ENCODE data around the gene SETSIP. TPM values are rescaled to one million over a fixed set of nuclear protein-coding genes. Genes with fewer than 3 reads are reported as not detected.
"Not testable (repeated sequence)": the region's sequence is repeated elsewhere in the genome, so short reads cannot be mapped to it uniquely, and the experiment has no call there.

Gene SETSIP
- total RNA-seq, 1 donor from 2014 or later: not detected

GRCh38 chr1:92065042-92065441, 10.2 kb downstream of the SETSIP start:
- intact Hi-C loops (cut with micrococcal nuclease): no loop called here

DNA sequence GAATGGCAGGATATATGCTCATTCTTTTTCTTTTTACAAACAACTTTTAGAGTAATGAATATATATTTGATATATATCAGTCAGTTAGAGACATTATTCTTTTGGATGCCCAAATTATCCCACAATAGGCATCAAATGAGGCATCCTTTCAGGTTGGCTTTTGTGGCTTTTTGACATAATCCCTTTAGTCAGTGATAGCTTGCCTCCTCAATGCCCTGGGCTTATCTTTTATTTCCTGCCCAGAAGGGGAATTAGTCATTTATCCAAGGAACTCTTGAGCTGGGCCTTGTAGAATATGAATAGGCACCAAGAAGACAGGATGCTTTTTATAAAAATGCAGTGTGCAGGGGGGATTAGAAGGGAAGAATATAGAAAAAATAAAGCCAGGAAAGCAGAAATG, 23.3 kb downstream of the SETSIP start:
- intact Hi-C loops (cut with micrococcal nuclease): no loop called here

GRCh38 chr1:92045766-92046495, 29.3 kb downstream of the SETSIP start:
- intact Hi-C loops (cut with micrococcal nuclease): no loop called here

DNA sequence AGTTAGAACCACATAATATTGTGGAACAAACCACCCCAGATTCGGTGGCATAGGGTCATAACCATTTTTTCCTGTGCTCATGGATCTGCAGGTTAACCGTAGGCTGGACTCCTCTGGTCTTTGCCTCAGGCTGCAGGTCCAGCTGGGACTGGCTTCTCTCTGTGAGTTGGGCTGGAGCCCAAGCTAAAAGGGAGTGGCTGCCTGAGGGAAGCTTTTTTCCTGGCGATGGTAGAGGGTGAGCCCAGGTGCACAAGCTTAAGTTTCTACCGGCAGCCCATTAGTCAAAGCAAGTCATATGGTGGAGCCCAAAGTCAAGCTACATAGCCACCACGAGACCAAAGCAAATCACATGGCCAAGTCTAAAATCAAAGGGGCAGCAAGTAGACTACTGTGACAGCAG, 31.6 kb downstream of the SETSIP start:
- intact Hi-C loops (cut with micrococcal nuclease): no loop called here

DNA sequence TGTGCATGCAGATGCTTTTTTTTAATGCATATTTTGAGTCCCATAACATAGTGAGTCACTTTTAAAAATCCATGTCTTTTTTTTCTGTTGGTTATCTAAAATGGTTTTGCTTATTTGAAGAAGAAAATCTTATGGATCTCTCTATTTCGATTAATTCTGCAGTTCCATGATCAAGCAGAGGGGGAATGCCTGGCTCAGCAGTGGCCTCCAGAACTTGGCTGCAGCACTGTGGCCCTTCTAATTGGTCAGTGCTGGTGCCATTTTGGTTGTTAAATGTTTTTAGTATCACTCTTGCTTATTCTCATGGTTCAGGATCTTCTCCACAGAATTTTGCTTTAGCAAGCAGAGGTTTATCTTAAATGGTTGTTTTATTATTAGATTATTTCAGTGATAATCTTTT, 34.2 kb downstream of the SETSIP start:
- intact Hi-C loops (cut with micrococcal nuclease): no loop called here

DNA sequence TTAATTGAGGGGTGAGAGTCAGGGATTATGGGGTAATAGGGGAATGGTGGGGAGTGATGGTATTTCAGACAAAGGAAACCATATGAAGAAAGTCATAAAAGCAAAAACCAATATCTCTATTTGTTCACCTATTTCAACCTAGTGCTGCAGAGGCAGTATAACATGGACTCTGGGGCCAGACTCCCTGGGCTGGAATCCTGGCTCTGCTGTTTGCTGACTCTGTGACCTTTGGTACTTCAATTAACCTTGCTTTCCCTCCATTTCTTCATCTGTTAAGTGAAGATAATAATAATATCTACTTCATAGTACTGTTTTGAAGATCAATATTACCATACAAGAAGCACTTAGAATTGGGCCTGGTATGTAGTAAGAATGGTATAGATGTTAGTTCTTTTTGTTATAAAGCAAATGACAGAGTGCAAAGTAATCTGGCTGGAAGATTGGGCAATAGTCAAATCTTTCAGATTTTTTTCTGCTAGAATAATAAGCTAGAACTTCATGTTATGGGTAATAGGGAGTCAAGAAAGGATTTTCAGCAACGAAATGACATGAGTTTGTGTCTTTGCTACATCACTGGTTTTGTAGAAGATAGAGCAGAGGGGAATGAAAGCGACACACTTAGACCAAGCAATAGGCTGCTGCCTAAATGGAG, 36.4 kb downstream of the SETSIP start:
- intact Hi-C loops (cut with micrococcal nuclease): no loop called here

DNA sequence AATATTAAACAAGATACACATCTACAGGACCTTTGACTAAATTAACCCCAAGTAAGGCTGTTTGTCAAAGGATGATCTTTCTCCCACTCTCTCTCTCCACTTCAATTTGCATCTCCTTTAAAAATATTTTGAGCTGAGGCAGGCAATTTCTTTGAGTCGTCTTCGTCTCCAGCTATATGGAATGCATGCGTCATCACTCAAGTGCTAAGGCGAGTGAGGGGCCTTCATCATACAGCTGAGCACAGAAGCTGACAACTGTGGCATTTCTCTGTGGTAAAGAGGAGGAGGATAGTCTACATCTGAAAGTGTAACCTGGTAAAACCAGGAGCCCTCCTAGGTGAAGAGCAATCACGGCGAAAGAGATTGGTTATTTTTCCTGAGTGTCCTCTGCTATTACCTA, 37.8 kb downstream of the SETSIP start:
- intact Hi-C loops (cut with micrococcal nuclease): no loop called here

DNA sequence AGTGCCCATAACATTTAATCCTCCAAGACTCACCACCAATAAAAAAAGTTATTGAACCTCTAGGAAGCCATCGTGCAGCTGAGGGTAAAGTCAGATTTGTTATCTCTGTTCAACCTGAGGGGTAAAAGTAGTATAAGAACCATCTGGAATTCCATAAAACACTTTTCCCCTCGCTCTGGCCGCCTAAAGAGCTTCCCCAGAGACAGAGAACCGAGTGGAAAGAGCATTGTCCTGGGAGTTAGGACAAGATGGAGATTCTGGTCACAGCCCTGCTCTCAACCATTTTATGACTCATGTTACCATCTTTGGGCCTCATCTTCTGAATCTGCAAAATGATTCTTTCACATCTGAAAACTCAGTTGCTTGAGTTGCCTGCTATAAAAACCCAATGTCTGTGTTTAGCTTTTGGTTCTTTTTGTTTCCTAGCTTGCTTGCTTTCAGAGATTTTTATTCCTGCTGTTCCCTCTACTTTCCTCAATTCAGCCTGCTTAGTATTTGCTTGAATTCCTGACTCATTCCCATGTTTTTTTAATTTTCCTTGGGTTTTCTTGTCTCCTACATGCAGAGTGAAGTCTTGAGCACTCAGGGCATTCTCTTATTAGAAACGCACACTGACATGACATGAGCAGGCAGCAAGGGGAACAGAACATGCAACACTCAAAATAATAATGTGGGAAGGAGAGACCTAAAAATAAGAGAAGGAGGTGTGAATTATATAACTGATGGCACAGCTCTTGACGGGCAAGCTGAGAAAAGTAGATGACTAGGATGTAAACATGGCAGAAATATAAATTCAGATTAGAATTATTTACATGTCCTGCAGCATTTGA, 43.7 kb downstream of the SETSIP start:
- intact Hi-C loops (cut with micrococcal nuclease): loop anchor here (5.0 kb wide), 1 partner anchor 51 kb away; the partner anchor contains the start of gene BTBD8

DNA sequence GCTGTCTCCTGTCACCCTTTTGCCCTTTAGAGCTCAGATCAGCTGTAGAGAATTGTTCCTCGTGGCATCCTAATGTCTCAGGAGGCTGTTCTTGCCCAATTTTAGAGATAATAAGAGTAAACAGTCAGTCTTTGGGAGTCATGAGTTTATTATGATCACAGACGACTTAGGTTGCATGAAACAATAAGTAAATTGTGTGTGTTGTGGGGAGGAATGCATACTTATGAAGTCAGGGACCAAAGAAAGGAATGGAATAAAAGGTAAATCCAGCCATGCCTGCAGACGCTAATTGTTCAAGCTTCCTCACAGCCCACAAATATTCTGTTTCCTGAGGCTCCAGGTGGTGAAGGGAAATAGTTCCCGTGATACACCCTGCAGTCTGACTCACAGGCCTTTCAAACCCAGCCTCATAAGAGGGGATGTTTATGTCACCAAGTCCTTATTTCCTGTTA, 44.5 kb downstream of the SETSIP start:
- intact Hi-C loops (cut with micrococcal nuclease): loop anchor here (5.0 kb wide), 1 partner anchor 52 kb away; the partner anchor contains the start of gene BTBD8

DNA sequence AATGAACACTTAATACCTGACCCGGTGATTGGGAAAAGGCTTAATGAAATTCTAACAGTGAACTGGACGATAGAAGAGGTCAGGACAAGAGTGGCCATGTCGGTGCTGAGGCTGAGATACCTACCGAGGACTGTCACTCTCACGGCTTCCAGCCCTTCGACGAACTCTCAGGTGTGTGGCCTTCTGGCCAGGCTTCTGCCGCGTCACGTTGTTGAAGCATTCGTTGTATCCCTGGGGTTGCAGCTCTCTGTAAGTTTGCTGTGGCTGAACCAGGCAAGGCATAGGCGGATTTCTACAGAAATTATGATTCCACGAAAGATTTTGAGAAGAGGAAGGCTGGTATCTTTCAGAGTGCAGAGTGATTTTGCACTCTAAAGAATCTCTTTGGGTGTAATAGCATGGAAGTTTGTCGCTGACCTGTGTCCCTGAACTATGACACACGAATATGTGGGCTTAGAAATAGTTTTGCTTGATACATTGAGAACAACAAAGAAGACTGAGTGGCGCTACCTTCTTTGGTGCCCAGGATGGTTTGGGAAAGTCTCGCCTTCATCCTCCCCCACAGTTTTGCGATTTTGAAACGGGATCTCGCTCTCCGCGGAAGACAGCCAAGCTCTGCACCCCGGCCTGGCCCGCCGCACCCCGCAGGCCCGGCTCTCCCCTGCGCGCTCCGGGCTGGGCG, 45.8 kb downstream of the SETSIP start:
- intact Hi-C loops (cut with micrococcal nuclease): no loop called here

DNA sequence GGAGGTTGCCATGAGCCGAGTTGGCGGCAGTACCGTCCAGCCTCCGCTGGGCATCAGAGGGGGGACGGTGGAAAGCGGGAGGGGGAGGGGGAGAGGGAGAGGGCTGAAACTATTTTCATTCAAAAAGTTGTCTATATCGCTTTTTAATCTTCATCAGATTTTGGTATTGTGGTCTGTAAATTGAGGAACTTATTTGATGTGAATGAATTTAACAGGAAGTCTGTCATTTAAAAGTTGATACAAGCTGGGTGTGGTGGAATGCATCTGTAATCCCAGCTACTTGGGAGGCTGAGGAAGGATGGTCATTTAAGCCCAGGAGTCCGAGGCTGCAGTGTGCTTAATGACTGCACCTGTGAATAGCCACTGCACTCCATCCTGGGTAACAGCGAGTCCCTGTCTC, 48.4 kb downstream of the SETSIP start:
- intact Hi-C loops (cut with micrococcal nuclease): no loop called here

GRCh38 chr1:92026042-92026441, 49.2 kb downstream of the SETSIP start:
- intact Hi-C loops (cut with micrococcal nuclease): not testable (repeated sequence)

Other genes with a start within 250 kb of the SETSIP start
- 14.1 and 14.5 TPM in 2 replicates for gene TGFBR3, start 189.3 kb downstream of the SETSIP start, total RNA-seq
- gene BRDT, start 126.0 kb downstream of the SETSIP start, total RNA-seq: not detected in 2 replicates
- gene EPHX4, start 45.4 kb downstream of the SETSIP start, total RNA-seq: 0.91 and 1.6 TPM in 2 replicates
- gene BTBD8, start 4.9 kb upstream of the SETSIP start, total RNA-seq: 1.5 and 1.6 TPM in 2 replicates
- not detected in 2 replicates for gene C1orf146, start 142.5 kb upstream of the SETSIP start, total RNA-seq
- 29.0 and 29.9 TPM in 2 replicates for gene GLMN, start 223.6 kb upstream of the SETSIP start, total RNA-seq
- gene RPAP2, start 223.6 kb upstream of the SETSIP start, total RNA-seq: 33.6 and 38.1 TPM in 2 replicates